ENCODE data around the gene NAT9.

Gene NAT9

GRCh38 chr17:74758848-74759168 is 17.3 kb downstream of the NAT9 start:
- FAIRE-seq (no peak), DNase-seq (ENCODE audit: insufficient read length, low spot score) (no peak)
- TF ChIP-seq POLR2A (IDR thresholded peaks at IDR 0.05; ENCODE audit: low read depth, low read length) = no peak
- TF ChIP-seq PAX5 (IDR thresholded peaks at IDR 0.05; ENCODE audit: insufficient read depth, low read length, severe bottlenecking) = no peak
- no peak for TF ChIP-seq TAF1 (IDR thresholded peaks at IDR 0.05; ENCODE audit: low read depth, low read length)
- no peak for TF ChIP-seq SPI1 (IDR thresholded peaks at IDR 0.05; ENCODE audit: low read depth, low read length)
- no peak for TF ChIP-seq POU2F2 (IDR thresholded peaks at IDR 0.05; ENCODE audit: low read depth, low read length)
- no peak for TF ChIP-seq POLR2AphosphoS5 (IDR thresholded peaks at IDR 0.05; ENCODE audit: low read depth, low read length)

- no peak for TF ChIP-seq PAX5 (IDR thresholded peaks at IDR 0.05; ENCODE audit: insufficient read depth, low read length, severe bottlenecking)
- FAIRE-seq (no peak), DNase-seq (ENCODE audit: insufficient read length, low spot score) (no peak)
Observed at GRCh38 chr17:74757931-74758847, 18.0 kb downstream of the NAT9 start.

GRCh38 chr17:74757502-74757901 is 18.6 kb downstream of the NAT9 start:
- FAIRE-seq (no peak), DNase-seq (ENCODE audit: insufficient read length, low spot score) (no peak)
- TF ChIP-seq SPI1 (IDR thresholded peaks at IDR 0.05; ENCODE audit: low read depth, low read length) (no peak), PAX5 (IDR thresholded peaks at IDR 0.05; ENCODE audit: insufficient read depth, low read length, severe bottlenecking) (no peak), POU2F2 (IDR thresholded peaks at IDR 0.05; ENCODE audit: low read depth, low read length) (no peak), TAF1 (IDR thresholded peaks at IDR 0.05; ENCODE audit: low read depth, low read length) (no peak), POLR2AphosphoS5 (IDR thresholded peaks at IDR 0.05; ENCODE audit: low read depth, low read length) (no peak), POLR2A (IDR thresholded peaks at IDR 0.05; ENCODE audit: low read depth, low read length) (no peak)

- FAIRE-seq = no peak
- no peak for TF ChIP-seq POLR2A (IDR thresholded peaks at IDR 0.05; ENCODE audit: low read depth, low read length)
- TF ChIP-seq POLR2AphosphoS5 (IDR thresholded peaks at IDR 0.05; ENCODE audit: low read depth, low read length) = no peak
- no peak for TF ChIP-seq POU2F2 (IDR thresholded peaks at IDR 0.05; ENCODE audit: low read depth, low read length)
- TF ChIP-seq SPI1 (IDR thresholded peaks at IDR 0.05; ENCODE audit: low read depth, low read length) = no peak
- no peak for TF ChIP-seq PAX5 (IDR thresholded peaks at IDR 0.05; ENCODE audit: insufficient read depth, low read length, severe bottlenecking)
- no peak for TF ChIP-seq TAF1 (IDR thresholded peaks at IDR 0.05; ENCODE audit: low read depth, low read length)
- no peak for DNase-seq (ENCODE audit: insufficient read length, low spot score)
Observed at GRCh38 chr17:74756891-74757290, 19.3 kb downstream of the NAT9 start.

GRCh38 chr17:74755533-74755932 is 20.6 kb downstream of the NAT9 start:
- DNase-seq (ENCODE audit: insufficient read length, low spot score) (no peak), FAIRE-seq (no peak)
- TF ChIP-seq SPI1 (IDR thresholded peaks at IDR 0.05; ENCODE audit: low read depth, low read length) (no peak), POLR2A (IDR thresholded peaks at IDR 0.05; ENCODE audit: low read depth, low read length) (no peak), POU2F2 (IDR thresholded peaks at IDR 0.05; ENCODE audit: low read depth, low read length) (no peak), PAX5 (IDR thresholded peaks at IDR 0.05; ENCODE audit: insufficient read depth, low read length, severe bottlenecking) (no peak), TAF1 (IDR thresholded peaks at IDR 0.05; ENCODE audit: low read depth, low read length) (no peak), POLR2AphosphoS5 (IDR thresholded peaks at IDR 0.05; ENCODE audit: low read depth, low read length) (no peak)

GRCh38 chr17:74754832-74755231 is 21.3 kb downstream of the NAT9 start:
- no peak for TF ChIP-seq POU2F2 (IDR thresholded peaks at IDR 0.05; ENCODE audit: low read depth, low read length)
- no peak for TF ChIP-seq SPI1 (IDR thresholded peaks at IDR 0.05; ENCODE audit: low read depth, low read length)
- no peak for TF ChIP-seq POLR2AphosphoS5 (IDR thresholded peaks at IDR 0.05; ENCODE audit: low read depth, low read length)
- TF ChIP-seq TAF1 (IDR thresholded peaks at IDR 0.05; ENCODE audit: low read depth, low read length) = no peak
- TF ChIP-seq PAX5 (IDR thresholded peaks at IDR 0.05; ENCODE audit: insufficient read depth, low read length, severe bottlenecking) = no peak
- no peak for TF ChIP-seq POLR2A (IDR thresholded peaks at IDR 0.05; ENCODE audit: low read depth, low read length)
- FAIRE-seq = no peak
- no peak for DNase-seq (ENCODE audit: insufficient read length, low spot score)

GRCh38 chr17:74752822-74753401 is 23.2 kb downstream of the NAT9 start:
- no peak for DNase-seq (ENCODE audit: insufficient read length, low spot score)
- no peak for FAIRE-seq
- TF ChIP-seq POLR2AphosphoS5 (IDR thresholded peaks at IDR 0.05; ENCODE audit: low read depth, low read length) = no peak
- no peak for TF ChIP-seq TAF1 (IDR thresholded peaks at IDR 0.05; ENCODE audit: low read depth, low read length)
- no peak for TF ChIP-seq POLR2A (IDR thresholded peaks at IDR 0.05; ENCODE audit: low read depth, low read length)
- TF ChIP-seq SPI1 (IDR thresholded peaks at IDR 0.05; ENCODE audit: low read depth, low read length) = no peak
- no peak for TF ChIP-seq POU2F2 (IDR thresholded peaks at IDR 0.05; ENCODE audit: low read depth, low read length)
- no peak for TF ChIP-seq PAX5 (IDR thresholded peaks at IDR 0.05; ENCODE audit: insufficient read depth, low read length, severe bottlenecking)

GRCh38 chr17:74752415-74752814 is 23.7 kb downstream of the NAT9 start:
- FAIRE-seq (no peak), DNase-seq (ENCODE audit: insufficient read length, low spot score) (no peak)
- no peak for TF ChIP-seq POLR2AphosphoS5 (IDR thresholded peaks at IDR 0.05; ENCODE audit: low read depth, low read length)
- no peak for TF ChIP-seq SPI1 (IDR thresholded peaks at IDR 0.05; ENCODE audit: low read depth, low read length)
- no peak for TF ChIP-seq POU2F2 (IDR thresholded peaks at IDR 0.05; ENCODE audit: low read depth, low read length)
- TF ChIP-seq TAF1 (IDR thresholded peaks at IDR 0.05; ENCODE audit: low read depth, low read length) = no peak
- no peak for TF ChIP-seq PAX5 (IDR thresholded peaks at IDR 0.05; ENCODE audit: insufficient read depth, low read length, severe bottlenecking)
- no peak for TF ChIP-seq POLR2A (IDR thresholded peaks at IDR 0.05; ENCODE audit: low read depth, low read length)

GRCh38 chr17:74750327-74751069 is 25.6 kb downstream of the NAT9 start:
- TF ChIP-seq POU2F2 (IDR thresholded peaks at IDR 0.05; ENCODE audit: low read depth, low read length) (no peak), PAX5 (IDR thresholded peaks at IDR 0.05; ENCODE audit: insufficient read depth, low read length, severe bottlenecking) (no peak), TAF1 (IDR thresholded peaks at IDR 0.05; ENCODE audit: low read depth, low read length) (no peak), POLR2AphosphoS5 (IDR thresholded peaks at IDR 0.05; ENCODE audit: low read depth, low read length) (no peak), POLR2A (IDR thresholded peaks at IDR 0.05; ENCODE audit: low read depth, low read length) (no peak), SPI1 (IDR thresholded peaks at IDR 0.05; ENCODE audit: low read depth, low read length) (no peak)

More at GRCh38 chr17:74750327-74751069, 25.6 kb downstream of the NAT9 start:
- FAIRE-seq (no peak), DNase-seq (ENCODE audit: insufficient read length, low spot score) (no peak)

All from GM12891 (cell line).